Epithelial cell of esophagus (primary cell): ENCODE results near the gene BDNF.
"Not testable (repeated sequence)": the region's sequence is repeated elsewhere in the genome, so short reads cannot be mapped to it uniquely, and the experiment has no call there.

Source experiments
- DNase-seq: peaks from one replicate; pipeline ENCODE4 v3.0.0; 2010; ENCODE audit warnings: low read depth
- H3K4me3 ChIP-seq: 2 replicates; pipeline ENCODE4 v1.5.1; 2011; ENCODE audit warnings: mild to moderate bottlenecking, low read length, control low read depth
- TF ChIP-seq, protein P1 (sequence below): IDR thresholded peaks from 2 replicates; pipeline ENCODE4 v1.5.1; 2011; ENCODE audit warnings: low read depth, mild to moderate bottlenecking, low read length, control low read depth, inconsistent platforms; ENCODE audit not compliant: insufficient read depth; ENCODE audit errors: missing control alignments

The BDNF gene

DNA sequence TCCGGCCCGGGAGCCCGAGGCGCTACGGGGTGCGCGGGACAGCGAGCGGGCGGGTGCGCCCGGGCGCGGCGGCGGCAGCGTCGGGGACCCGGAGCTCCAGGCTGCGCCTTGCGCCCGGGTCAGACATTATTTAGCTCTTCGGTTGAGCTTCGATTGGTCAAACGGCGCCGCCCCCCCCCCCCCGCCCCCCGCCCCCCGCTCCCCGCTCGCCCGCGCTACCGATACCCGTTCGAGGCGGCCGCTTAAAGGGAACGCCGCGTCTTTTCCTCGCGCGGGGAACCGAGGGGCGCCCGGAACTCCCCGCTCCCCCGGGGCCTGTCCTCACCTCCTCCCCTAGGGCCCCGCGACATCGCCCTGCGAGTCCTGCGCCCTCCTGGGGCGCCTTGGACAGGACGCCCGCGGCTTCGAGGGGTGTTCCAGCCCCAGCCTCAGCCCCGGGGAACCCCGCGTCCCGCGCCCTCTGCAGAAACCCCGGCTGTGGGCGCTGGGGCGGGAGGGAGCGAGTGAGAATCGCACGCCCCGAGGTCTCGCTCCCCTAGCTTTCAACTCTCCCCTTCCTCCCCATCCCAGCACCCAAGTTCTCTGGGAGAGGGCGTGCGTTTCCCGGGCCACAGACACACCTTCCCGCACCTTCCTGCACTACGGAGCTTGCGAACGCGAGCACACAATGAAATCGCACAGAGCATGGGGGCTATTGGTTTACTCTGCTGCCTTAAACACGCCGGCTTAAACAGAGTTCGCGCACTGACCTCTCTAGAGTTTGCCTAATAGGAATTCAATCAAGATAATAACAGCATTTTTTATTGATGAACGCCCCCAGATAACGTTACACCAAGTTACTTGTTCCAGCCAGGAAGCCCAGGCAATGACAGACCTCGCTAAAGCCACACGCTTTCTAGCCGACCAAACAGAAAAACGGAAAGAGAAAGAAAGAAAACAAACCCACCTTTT lies at the start of gene BDNF:
TSS of gene BDNF (minus strand) at position 105 of the 951 bp plus-strand sequence. CDS start 41,891 bp downstream, outside the sequence.
- peak within 1 kb of the TSS; percentile 48 for H3K4me3 ChIP-seq
- TF ChIP-seq, protein P1, sequence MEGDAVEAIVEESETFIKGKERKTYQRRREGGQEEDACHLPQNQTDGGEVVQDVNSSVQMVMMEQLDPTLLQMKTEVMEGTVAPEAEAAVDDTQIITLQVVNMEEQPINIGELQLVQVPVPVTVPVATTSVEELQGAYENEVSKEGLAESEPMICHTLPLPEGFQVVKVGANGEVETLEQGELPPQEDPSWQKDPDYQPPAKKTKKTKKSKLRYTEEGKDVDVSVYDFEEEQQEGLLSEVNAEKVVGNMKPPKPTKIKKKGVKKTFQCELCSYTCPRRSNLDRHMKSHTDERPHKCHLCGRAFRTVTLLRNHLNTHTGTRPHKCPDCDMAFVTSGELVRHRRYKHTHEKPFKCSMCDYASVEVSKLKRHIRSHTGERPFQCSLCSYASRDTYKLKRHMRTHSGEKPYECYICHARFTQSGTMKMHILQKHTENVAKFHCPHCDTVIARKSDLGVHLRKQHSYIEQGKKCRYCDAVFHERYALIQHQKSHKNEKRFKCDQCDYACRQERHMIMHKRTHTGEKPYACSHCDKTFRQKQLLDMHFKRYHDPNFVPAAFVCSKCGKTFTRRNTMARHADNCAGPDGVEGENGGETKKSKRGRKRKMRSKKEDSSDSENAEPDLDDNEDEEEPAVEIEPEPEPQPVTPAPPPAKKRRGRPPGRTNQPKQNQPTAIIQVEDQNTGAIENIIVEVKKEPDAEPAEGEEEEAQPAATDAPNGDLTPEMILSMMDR = no peak
- DNase-seq = peak; percentile 38

DNA sequence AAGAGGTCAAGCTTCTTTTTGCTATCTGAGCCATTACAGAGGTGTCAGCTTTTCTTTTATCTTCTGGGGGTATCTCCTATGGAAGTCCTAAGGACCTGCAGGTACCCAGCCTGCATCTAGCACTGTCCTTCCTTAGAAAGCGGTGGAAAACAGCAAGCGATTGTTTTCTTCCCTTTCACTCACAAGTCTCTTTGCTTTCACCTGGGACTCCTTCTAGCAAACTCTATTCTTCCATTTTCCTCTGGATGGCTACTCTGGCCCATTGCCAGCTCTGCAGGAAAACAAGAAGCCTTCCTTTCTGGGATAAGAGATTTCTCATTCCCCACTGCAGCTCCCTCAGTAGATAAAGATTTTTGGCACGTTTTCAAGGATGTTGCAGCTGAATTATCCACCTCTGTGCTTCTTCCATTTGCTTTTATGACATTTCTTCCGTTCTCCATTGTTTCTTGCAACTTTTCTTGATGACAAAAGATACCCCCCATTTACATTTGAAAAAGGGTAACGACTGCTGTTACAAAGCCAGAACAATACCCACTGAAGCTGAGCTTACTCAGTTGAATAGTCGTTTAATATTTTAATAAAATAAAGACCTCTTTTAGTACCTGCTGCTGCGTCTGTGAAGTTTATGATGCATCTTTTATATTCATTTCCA lies 40.2 kb upstream of the BDNF start:
- no peak for DNase-seq
- no peak overlapping the region for H3K4me3 ChIP-seq
- TF ChIP-seq, protein P1 = no peak

DNA sequence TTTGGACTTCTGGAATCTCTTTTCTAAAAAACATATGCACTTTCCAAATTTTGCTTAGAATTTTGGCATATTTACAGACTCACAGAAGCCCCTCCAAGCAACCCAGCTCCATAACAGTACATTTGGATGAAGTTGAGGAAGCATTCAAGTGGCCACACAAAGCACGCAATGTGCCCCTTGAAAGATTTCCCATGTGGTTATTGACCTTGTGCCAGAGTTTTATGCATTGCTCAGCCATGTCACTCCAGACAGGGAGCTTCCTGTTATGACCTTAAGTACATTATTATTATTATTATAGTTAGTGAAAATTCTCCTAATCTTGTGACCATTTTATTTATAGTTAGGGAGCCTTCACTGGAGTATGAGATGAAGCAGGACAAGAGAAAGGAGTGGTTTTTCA lies 35.0 kb upstream of the BDNF start:
- no peak for DNase-seq
- no peak overlapping the region for H3K4me3 ChIP-seq
- TF ChIP-seq, protein P1 = no peak

DNA sequence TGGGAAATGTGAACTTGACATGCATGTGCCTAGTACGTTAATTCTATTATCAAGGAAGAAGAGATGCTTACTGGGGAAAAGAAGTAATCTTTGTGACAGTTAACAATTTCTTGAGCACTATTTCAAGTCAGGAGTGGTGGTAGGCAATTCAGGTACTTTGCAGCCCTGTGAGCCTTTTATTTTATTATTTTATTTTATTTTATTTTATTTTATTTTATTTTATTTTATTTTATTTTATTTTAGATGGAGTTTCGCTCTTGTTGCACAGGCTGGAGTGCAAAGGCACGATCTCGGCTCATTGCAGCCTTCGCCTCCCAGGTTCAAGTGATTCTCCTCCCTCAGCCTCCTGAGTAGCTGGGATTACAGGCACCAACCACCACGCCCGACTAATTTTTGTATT lies 31.5 kb upstream of the BDNF start:
- not testable (repeated sequence) for H3K4me3 ChIP-seq, DNase-seq

DNA sequence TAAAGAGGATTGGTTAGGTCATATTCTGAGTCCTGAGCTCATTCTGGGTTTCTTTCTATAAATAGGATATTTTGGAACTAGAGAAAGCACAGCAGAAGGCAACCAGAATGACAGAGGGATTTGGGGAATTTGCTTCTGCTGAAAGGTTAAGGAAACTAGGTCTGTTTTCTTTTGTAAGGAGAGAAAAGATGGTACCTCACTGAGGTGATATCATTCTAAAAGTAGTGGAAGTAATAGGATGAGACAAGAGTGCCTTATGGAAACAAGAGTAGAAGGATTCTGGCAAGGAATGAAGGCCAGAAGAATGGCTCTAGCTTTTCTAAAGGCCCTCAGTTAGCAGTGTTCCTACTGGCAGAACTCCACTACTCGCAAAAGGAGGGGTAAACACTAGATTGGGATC lies 26.7 kb upstream of the BDNF start:
- TF ChIP-seq, protein P1 = no peak
- no peak for DNase-seq

DNA sequence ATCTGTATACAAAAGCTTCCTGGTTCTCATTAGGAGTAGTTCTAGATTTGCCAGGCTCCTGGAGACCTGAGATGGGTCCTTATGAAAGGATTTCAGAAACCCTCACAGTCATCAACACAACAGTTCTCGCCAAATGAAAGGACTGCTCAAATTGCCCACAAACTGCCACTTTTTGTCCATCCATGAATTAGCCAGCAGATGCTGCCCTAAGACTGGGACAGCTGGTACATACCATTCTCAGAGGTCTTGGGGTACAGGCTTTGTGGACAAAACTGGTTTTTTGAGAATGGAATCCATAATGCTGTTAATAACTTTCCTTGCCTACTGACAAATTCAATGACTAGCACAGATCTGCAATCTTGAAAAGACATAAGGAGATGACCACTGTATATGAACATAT lies 23.4 kb upstream of the BDNF start:
- no peak for DNase-seq

More for the DNA sequence above, 26.7 kb upstream of the BDNF start:
- H3K4me3 ChIP-seq = no peak overlapping the region

DNA sequence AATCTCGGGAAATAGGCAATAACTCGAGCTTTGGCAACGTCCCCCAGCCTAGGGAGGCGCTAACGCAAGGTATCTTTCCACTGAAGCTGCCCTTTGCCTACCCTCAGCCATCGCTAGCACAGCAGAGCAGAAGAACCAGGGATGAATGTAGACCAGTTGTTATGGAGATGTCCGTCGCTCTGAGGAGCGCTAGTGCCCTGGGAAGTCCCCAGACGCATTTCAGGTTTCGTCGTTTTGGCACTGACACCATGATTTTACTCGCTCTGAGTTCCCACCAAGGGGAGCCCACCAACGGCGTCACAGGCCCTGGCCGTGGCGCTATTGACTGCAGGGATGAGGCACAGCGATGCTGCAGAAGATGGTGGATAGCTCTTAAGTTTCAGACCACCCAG lies 22.7 kb upstream of the BDNF start:
- TF ChIP-seq, protein P1 = no peak
- H3K4me3 ChIP-seq = no peak overlapping the region
- DNase-seq = no peak

More for the DNA sequence above, 23.4 kb upstream of the BDNF start:
- no peak overlapping the region for H3K4me3 ChIP-seq
- TF ChIP-seq, protein P1 = no peak
